ENCODE data around the gene KASH5. TPM values are rescaled to one million over a fixed set of nuclear protein-coding genes. Genes with fewer than 3 reads are reported as not detected.
A peak's percentile ranks its signal among the peaks of the same experiment; 100 is the strongest.

KASH5 gene, protein sequence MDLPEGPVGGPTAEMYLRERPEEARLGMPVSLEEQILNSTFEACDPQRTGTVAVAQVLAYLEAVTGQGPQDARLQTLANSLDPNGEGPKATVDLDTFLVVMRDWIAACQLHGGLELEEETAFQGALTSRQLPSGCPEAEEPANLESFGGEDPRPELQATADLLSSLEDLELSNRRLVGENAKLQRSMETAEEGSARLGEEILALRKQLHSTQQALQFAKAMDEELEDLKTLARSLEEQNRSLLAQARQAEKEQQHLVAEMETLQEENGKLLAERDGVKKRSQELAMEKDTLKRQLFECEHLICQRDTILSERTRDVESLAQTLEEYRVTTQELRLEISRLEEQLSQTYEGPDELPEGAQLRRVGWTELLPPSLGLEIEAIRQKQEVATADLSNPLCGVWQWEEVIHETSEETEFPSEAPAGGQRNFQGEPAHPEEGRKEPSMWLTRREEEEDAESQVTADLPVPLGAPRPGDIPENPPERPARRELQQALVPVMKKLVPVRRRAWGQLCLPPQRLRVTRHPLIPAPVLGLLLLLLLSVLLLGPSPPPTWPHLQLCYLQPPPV
- polyA plus RNA-seq (2013, experiment 1 of 2; ENCODE audit: insufficient read length) = not detected
- polyA plus RNA-seq (2013, experiment 2 of 2; ENCODE audit: insufficient read length) = not detected

DNA sequence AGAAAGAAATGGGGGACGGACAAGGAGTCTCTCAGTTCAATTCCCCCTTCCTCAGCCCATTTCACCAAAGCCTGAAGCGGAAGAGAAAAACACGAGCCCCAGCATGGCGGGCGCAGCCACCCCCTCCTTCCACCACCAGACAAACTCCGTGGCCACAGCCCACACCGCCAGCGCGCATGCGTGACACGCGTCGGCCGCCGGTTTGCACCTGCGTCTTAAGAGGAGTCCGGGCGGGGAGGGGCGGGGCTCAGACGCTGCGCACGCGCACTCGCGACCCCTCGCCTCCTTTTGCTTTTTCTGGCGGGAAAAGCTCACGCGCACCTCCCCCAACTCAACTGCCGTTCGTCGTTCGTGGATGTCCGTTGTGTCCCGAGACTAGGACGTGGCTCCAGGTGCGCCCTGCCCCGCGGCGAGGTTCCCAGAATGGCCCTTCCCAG, at the start of gene KASH5:
Gene KASH5, plus strand, starts transcription at position 314 of the 437 bp plus-strand sequence. CDS start 2,635 bp downstream, outside the sequence.
- peak; percentile 36 for DNase-seq

DNA sequence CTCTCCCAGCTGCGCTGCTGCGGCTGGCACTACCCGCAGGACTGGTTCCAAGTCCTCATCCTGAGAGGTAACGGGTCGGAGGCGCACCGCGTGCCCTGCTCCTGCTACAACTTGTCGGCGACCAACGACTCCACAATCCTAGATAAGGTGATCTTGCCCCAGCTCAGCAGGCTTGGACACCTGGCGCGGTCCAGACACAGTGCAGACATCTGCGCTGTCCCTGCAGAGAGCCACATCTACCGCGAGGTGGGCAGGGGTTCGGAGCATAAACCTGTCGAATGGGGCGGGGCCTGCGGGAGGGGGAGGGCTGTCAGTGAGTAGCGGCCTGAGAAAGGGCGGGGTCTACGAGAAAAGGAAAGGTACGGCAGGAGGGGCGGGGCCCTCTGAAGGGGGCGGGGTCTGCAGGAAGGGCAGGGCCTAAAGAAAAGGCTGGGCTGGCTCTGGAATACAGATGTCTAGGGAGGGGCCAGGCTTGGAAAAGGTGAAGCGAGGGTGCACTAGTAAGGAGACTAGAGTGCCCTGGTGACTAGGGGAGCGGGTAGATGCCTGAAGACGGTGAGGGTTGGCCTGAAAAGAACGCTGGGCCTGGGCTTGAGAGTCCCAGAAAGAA, 49.3 kb upstream of the KASH5 start:
- no peak for DNase-seq

DNA sequence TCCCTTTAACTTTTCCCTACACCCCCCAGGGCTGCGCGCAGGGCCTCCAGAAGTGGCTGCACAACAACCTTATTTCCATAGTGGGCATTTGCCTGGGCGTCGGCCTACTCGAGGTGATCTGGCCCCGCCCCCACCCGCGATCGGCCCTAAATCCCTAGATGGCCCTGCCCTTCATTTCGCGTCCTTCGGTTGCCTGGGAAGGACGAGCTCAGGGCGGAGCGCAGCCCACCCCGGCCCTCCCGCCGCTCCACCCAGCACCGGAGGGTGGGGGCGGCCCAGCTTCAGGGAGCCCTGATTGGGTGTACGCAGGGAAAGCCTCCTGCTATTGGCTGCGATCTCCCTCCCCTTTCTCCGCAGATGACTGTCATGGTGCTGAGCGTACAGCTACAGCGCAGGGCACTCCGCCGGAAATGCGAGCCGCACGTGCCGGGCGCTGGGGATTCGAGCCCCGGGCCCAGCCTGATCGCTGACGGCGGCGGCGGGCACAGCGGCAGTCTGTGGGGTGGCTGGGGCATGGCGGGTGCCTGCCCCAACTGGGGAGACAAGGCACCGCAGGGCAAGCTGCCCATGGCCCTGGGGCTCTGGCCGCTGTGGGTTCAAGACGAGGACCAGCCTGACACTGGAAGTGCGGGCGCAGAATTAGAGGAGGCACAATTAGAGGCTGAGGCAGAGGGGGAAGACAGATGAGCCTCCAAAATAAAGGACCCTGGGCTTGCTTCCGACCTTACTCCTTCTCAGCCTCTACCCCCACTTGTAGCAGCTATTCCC, 48.6 kb upstream of the KASH5 start:
- peak; percentile 87 for DNase-seq

DNA sequence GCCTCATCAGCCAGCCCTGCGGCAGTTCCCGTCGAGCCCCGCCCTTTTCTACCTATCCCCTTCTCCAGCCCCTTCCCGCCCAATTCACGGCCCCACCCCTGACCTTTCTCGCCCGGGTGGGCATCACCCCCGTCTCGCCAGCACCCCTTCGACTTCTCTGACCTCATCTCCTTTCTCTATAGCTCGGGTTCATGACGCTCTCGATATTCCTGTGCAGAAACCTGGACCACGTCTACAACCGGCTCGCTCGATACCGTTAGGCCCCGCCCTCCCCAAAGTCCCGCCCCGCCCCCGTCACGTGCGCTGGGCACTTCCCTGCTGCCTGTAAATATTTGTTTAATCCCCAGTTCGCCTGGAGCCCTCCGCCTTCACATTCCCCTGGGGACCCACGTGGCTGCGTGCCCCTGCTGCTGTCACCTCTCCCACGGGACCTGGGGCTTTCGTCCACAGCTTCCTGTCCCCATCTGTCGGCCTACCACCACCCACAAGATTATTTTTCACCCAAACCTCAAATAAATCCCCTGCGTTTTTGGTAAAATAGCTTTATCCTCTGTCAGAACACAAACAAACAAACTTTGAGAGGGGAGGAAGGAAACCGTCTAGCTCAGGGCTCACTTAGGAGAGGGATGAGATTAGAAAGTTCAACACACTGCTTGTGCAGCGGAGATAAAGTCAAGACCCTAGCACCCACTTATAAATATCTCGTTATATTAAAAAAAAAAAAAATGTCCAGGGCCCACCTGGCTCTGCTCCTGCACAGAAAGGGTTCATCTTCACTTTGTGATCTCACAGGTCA, 47.8 kb upstream of the KASH5 start:
- no peak for DNase-seq

DNA sequence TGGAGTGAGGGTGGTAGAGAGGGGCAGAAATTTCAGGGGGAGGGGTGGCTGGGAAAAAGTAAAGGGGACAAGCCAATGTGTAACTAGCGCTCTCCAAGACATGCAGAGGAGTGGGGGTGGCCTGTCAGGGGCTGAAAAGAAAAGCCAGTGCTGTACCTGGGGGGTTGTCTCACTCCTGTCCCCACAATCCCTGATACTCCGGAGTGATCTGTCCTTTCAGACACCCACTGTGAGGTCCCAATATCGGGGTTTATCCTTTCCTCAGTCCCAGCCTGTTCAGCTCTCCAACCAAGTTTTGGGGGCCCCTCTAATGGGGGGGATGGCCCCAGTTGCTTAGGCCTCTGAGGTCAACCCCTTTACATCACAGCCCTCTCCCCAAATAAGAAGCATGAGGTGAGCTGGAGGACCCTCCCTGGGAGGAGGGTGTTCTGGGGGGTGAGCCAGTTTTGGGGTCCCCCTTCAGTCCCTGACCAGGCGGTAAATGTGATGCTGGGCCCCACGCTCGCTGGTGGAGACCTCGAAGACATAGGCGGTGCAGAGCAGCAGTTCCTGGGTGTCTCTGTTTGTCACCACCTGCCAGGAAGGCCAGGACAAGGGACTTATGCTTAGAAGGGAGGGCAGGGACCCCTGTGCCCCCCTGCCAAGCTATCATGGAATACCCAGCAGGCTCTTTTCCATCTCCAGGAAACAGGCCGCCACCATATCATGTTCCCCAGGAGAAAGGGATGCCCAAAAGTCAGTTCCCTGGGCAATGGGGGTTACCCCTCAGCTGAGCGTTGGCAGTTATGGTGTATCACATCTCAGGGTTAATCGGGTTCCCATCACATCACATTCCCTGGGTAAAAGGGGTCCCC, 47.0 kb upstream of the KASH5 start:
- DNase-seq = no peak

DNA sequence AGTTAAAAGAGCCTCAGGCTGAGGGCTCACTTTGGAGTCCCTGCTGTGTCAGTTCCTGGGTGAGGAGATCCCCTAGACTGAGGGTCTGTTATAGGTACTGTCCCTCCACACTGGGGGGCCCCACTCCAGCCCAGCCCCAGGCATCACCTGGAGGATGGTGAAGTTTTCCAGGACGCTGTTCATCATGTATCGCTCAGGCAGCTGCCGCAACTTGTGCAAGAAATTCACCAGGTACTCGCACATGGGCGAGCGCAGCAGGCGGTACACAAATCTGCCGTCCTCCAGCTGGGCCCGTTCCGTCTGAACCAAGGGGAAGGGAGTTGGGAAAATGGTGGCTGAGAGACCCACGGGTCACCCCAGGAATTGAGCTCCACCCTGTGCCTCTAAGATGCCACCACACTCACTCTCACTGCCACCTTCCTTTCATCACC, 45.7 kb upstream of the KASH5 start:
- no peak for DNase-seq

DNA sequence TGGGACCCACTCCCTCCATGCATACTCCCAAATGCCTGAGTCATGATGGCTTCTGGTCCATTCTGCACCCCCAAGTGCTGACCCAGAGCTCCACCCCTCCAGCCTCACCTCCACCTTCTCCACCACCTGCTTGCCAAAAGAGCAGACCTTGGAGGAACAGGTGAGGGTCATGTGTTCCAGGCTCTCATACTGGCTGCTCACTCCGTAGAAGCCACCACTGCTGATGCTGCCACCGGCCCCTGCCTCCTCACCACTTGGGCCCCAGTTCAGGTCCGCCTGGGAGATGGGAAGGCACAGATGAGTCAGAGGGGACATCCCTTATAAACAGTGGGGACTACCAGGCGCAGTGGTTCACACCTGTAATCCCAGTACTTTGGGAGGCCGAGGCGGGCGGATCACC, 44.9 kb upstream of the KASH5 start:
- DNase-seq = no peak

DNA sequence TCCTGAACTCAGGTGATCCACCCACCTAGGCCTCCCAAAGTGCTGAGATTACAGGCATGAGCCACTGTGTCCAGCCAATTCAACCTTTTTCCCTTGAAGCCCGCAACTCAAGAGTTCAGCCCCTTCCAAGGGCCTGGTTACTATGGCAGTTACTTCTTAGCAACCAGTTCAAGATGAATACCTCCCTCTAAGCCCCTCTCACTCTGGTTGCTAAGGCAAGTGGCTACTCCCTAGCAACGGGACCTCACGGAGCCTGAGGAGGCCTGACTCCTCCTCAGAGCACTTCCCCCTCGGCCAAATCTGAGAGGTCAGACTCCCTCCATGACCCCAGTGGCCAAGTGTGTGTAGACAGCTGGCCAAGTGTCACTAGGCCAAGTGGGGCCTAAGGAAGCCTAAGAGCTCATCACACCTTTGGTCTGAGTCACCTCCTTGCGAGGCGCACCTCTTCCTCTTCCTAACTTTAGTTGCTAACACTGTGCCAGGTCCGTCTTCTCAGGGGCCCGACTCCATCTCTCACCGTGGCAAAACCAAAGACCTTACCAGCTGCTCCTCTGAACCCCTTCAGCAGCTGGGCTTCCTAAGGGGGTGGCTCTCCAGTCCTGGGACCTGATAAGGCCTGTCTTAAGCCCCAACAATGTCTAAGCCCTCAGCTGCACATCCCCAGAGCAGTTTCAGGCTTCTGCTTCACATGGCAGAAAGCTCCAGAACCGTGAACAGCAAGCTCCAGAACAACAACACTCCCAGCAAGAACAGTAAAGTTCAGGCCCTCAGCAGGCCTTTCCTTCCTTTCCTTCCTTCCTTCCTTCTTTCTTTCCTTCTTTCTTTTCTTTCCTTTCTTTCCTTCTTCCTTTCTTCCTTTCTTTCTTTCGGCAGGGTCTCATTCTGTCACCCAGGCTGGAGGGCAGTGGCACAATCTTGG, 43.3 kb upstream of the KASH5 start:
- no peak for DNase-seq

DNA sequence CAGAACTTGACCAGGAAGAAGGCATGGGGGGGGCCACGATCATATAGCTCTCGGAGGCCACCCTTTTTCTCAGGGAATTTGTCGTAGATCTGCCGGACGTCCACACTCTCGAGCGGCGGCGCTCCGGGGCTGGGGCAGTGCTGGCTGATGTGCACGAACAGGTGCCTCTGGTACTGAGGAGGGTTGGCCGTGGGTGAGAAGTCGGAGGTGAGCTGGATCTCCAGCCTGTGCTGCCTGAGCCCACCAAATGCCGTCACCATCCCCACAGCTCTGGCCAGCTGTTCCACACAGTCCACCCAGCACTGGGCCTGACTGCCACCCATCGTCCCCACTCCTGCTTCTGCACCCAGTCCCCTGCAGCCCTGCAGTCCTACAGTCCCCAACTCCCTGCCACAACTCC, 40.9 kb upstream of the KASH5 start:
- no peak for DNase-seq

DNA sequence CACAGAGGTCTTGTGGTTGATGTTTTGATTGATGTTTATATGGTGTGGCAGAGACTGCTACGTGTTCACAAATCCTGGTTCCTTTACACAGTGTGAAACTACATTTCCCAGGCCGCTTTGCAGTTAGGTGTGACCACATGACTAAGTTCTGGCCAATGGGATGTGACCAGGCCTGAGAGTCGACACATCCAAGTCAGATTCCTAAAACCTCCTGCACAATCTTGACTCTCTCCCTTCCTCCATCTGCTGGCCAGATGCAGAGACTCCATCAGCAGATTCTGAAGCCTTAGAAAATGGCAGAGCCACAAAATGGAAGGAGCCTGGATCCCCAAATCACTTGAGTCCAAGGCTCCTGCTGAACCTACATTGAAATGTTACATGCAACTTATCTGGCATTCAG, 40.2 kb upstream of the KASH5 start:
- peak; percentile 75 for DNase-seq

DNA sequence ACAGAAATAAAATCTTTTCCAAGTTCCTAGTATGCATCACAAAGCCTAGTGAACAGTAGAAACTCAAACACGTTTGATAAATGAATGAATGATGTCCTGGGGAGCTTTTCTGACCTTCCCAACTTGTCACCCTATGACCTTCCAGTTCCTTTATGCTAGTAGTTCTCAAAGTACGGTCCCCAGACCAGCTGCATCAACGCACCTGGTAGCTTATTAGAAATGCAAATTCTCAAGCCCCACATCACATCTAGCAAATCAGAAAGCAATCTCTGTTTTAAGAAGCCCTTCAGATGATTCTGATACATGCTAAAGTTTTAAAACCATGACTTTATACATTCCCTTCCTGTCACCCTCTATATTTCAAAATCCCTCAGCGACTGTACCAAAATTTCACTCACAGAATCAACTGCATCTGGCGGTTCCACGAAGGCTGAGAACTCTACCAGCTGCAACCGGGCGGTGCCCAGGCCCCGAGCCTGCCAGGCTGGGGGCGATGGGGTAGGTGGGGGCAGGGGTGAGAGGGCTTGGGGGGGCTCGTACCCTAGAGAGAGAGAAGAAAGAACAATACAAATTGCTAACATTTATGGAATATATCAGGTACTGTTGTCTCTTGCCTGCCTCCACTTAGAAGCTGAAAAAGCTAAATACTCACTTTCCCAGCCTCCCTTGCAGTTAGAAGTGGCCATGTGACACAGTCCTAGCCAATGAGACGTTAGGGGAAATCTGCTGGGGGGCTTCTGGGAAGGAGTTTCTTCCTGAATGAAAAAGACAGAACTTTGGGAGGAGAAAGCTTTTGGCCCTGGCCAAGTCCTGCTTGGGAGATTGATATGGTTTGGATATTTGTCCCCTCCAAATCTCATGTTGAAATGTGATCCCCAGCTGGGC, 39.5 kb upstream of the KASH5 start:
- no peak for DNase-seq

DNA sequence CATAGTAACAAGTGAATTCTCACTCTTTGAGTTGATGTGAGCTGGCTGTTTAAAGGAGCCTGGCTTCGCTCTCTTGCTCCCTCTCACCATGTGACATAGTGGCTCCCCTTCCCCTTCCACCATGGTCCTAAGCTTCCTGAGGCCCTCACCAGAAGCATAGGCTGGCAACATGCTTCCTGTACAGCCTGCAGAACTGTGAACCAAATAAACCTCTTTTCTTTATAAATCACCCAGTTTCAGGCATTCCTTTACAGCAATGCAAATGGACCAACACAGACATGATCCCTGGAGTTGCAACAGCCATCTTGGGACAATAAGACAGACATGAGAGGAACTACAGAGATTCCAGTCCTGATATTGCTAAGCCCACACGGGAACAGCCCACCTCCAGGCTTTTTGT, 38.5 kb upstream of the KASH5 start:
- no peak for DNase-seq

DNA sequence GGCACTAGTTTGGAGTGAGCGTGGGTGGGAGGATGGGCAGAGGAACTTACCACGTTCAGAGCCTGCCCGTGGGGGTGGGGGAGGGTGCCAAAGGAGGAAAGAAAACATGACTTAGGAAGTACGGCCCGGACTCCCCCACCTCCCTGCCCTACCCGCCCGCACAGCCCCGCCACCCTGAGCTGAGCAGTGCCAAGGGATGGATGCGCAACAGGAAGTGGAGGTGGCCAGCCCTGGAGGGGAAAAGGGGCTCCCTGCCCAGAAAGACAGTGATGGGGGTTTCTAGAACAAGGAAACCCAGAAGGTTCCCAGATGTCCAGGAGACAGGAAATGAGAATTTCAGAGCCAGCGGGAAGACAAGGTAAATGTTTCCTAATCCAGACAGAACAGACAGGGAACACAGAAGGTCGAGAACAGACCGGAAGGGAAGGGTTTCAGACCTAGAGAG, 32.1 kb upstream of the KASH5 start:
- peak; percentile 52 for DNase-seq

DNA sequence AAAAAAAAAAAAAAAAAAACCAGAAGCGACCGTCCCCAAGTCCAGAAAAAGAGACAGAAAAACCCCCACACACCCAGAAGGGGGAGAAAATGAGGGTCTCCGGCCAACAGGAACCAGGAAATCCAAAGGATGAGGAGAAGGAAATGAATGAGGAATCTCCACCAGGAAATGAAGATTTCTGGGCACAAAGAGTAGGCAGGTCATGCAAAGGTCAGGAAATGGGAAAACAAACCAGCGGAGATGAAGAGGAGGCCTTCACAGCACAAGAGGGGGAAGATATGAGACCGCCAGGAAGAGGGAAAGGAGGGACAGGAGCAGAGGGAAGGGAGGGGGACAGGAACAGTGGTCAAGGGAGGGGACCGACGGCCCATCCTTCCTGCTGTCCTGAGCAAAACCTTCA, 31.7 kb upstream of the KASH5 start:
- no peak for DNase-seq

DNA sequence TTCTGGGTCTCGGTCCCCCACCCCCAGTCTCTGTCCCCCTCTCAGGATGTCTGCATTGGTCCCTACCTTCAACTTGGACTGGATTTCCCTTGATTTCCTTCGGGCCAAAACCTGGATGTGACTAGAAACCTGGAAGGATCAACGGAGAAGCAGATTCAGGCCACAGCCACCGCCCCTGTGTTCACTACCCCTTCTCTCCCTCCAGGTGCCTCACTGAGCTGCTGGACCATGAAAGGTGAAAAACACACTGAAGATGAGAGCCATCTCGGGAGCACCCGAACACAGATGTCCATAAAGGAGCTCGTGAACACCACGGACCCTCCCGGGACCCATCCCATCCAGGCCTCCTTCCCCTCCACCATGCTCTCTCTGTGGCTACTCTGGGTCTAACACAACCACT, 30.9 kb upstream of the KASH5 start:
- no peak for DNase-seq

DNA sequence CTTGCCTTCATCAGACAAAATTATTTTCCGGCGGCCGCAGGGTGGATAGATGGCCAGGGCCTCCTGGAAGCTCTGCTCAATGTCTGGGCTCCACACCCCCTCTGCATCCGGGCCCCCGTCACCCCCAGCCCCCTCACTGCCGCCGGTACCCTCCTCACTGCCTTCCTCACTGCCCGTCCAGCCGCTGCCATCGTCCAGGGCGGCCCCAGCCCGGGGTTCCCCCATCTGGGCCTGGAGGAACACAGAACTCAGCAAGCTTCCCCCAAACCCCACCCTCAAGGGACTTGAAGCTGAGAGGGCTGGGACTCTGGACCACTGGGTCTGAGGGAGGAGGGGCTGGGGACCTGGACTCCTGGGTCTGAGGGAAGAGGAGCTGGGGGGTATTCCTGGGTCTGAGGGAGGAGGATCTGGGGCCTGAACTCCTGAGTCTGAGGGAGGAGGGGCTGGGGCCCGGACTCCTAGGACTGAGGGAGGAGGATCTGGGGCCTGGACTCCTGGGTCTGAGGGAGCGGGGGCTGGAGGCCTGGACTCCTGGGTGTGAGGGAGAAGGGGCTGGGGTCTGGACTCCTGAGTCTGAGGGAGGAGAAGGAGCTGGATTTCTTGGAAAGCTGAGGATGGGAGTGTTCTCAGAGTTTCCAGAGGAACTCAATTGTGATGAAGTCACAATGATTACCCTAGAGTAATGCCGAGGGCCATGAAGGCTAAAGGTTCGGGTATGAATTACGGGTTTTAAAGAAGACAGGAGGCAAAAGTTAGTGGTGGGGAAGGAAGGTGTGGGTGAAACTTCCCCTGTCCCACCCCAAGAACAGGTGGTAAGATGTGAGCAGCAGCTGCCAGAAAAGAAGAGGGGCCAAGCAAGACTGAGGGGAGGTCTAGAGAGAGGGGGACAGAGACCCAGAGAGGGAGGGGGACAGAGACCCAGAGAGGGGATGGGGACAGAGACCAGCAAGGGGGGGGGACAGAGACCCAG, 27.9 kb upstream of the KASH5 start:
- no peak for DNase-seq

DNA sequence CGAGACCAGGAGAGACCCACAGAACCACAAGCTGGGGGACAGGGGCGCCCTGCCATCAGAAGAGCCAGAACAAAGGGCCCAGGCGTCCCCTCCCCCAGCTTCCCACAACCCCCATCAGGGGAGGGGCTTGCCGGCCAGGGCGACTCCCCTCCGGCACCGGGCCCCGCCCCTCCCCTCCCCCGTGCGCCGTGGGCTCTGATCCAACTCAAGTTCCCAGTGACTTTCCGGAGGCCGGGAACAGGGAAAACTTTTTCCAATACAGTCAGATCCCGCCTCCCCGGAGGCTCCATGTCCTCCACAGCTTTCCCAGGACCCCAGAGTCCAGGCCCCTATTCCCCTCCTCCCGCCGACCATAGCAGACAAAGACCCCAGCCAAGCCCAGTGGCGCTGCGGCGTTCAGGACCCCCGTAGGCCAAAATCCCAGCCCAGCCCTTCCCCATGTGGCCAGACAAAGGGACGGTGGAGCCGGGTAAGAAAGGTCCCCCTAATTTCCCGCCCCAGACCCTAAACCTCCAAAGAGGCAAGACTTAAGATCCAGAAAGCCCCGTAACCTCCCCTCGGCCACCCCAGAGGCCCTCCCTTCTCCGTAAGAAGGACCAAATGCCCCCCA, 26.5 kb upstream of the KASH5 start:
- peak; percentile 92 for DNase-seq
